Panc1 (cell line): Measurements from ENCODE around the gene UBE2G2. TPM values are rescaled to one million over a fixed set of nuclear protein-coding genes. Genes with fewer than 3 reads are reported as not detected.

Experiments
- ATAC-seq: fragments of 200-7000 bp; cut with Tn5 transposase; 2 replicates; pipeline ENCODE4 v1.9.1; 2020; ENCODE audit warnings: mild to moderate bottlenecking, moderate library complexity
- BruUV-seq: library from RNA; stranded (reverse); fragments of 400-500 nt; replicated peaks from 2 replicates; lab custom pipeline; 2021; lab: Mats Ljungman, UMichigan
- CTCF ChIA-PET: fragments of 300-600 bp; sonication (Branson Sonifier 250); formaldehyde crosslinking; loops from one replicate; lab custom pipeline; 2022; ENCODE audit warnings: antibody characterized with exemption; lab: Charles Lee
- POLR2A ChIA-PET: fragments of 300-600 bp; sonication (Branson Sonifier 250); formaldehyde crosslinking; loops from one replicate; lab custom pipeline; 2022; ENCODE audit warnings: antibody characterized with exemption; lab: Charles Lee
- DNase-seq: peaks from one replicate; pipeline ENCODE4 v3.0.0-alpha.2; 2010; ENCODE audit warnings: low read depth, low spot score
- H3K27ac ChIP-seq: 2 replicates; pipeline ENCODE4 v1.5.1; 2011; ENCODE audit warnings: mild to moderate bottlenecking, low read length, inconsistent platforms
- H3K27me3 ChIP-seq: fragments of 200-500 bp; sonication (Bioruptor generic); 2 replicates; pipeline ENCODE4 v1.6.0; 2014; ENCODE audit warnings: low read length, inconsistent platforms; ENCODE audit not compliant: control insufficient read depth, insufficient read depth
- H3K36me3 ChIP-seq: fragments of 200-500 bp; sonication (Bioruptor generic); 2 replicates; pipeline ENCODE4 v1.5.1; 2014; ENCODE audit warnings: inconsistent platforms, mild to moderate bottlenecking, low read length, moderate library complexity; ENCODE audit not compliant: control insufficient read depth, insufficient read depth
- H3K4me1 ChIP-seq: 2 replicates; pipeline ENCODE4 v1.5.1; 2011; ENCODE audit warnings: inconsistent platforms, mild to moderate bottlenecking, low read length, moderate library complexity; ENCODE audit not compliant: control insufficient read depth, insufficient read depth
- H3K4me3 ChIP-seq, 2 experiments: 2 replicates each; pipeline ENCODE4 v1.5.1; 2011 to 2012; ENCODE audit warnings: low read depth in 2 of 2, low read length in 2 of 2, mild to moderate bottlenecking in 2 of 2, inconsistent platforms in 1 of 2, moderate library complexity in 1 of 2
- H3K9me3 ChIP-seq: fragments of 200-500 bp; sonication (Bioruptor generic); 2 replicates; pipeline ENCODE4 v1.5.1; 2014; ENCODE audit warnings: low read depth, mild to moderate bottlenecking, inconsistent platforms, low read length, moderate library complexity; ENCODE audit not compliant: control insufficient read depth, insufficient read depth
- CTCF ChIP-seq: fragments of 450-650 bp; IDR thresholded peaks from 2 replicates; pipeline ENCODE4 v1.5.1; 2017; ENCODE audit warnings: mild to moderate bottlenecking
- POLR2AphosphoS5 ChIP-seq: IDR thresholded peaks from 2 replicates; pipeline ENCODE4 v1.6.1; 2012; ENCODE audit warnings: mild to moderate bottlenecking, low read depth, low read length, moderate library complexity
- SIN3A ChIP-seq: IDR thresholded peaks from 2 replicates; pipeline ENCODE4 v1.6.1; 2012; ENCODE audit warnings: low read depth, mild to moderate bottlenecking, low read length, moderate library complexity, borderline replicate concordance; ENCODE audit not compliant: insufficient read depth
- TCF7L2 ChIP-seq: IDR thresholded peaks from 2 replicates; pipeline ENCODE4 v1.6.1; 2011; ENCODE audit warnings: mild to moderate bottlenecking, low read depth, low read length, inconsistent platforms
- in situ Hi-C: cut with HindIII; loops from 2 replicates; pipeline ENCODE4 v1.10.0; 2016; ENCODE audit warnings: low sequenced_read_pairs, low pct_unique_long_range_greater_than_20kb
- intact Hi-C: fragments of 100-400 bp; cut with micrococcal nuclease; formaldehyde crosslinking; loops from one replicate; pipeline ENCODE4 v1.10.0; 2022; ENCODE audit not compliant: unreplicated experiment
- total RNA-seq: library from RNA; stranded (reverse); gene quantifications from one replicate; pipeline ENCODE4 v1.2.1, GENCODE V29; 2021; ENCODE audit not compliant: unreplicated experiment
- TF ChIP-seq, protein P1 (sequence below), 2 experiments: IDR thresholded peaks; 2 replicates each; pipeline ENCODE4 v1.6.1; 2011 to 2012; ENCODE audit warnings: low read depth in 2 of 2, control low read depth in 1 of 2, low read length in 1 of 2, mild to moderate bottlenecking in 1 of 2, moderate library complexity in 1 of 2; ENCODE audit not compliant: insufficient read depth in 1 of 2

Gene UBE2G2
- total RNA-seq, 1 experiment from 2014 or later: 77.4 TPM

DNA sequence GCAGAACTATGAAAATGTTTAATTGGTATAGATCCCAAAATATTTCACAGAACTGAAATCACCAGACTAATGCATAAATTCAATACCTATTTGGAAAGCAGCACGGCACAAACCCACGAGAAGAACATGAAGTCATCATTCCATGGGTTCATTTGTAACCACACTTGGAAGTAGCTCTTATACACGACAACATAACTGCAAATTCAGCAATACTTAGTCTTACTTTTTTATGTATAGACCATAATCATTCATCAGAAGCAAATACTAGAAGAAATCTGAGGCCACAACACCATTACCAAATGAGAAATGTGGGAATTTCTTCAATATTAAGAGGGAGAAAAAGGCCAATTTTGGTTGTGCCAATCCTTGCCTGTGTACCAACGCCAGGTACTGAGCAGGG lies 4.2 kb upstream of the UBE2G2 start:
- BruUV-seq: no TSS peak
- no peak for ATAC-seq
- Histone ChIP-seq H3K27ac (no peak overlapping the region), H3K4me1 (peaks cover 4% of the 10 kb centered on the region), H3K36me3 (peaks cover 3% of the 10 kb centered on the region; the same call in 1 of the 2 replicates), H3K4me3 (no peak overlapping the region), H3K27me3 (no peaks in the 10 kb centered on the region), H3K9me3 (no peaks in the 10 kb centered on the region)
- ChIA-PET CTCF (no interaction called here), POLR2A (interaction anchor here (0.5 kb wide), 1 partner anchor 21 kb away, joined by 5 read pairs; no protein-coding TSS in a partner anchor)
- TF ChIP-seq SIN3A (no peak), CTCF (no peak), POLR2AphosphoS5 (no peak), TCF7L2 (no peak)
- TF ChIP-seq, protein P1, sequence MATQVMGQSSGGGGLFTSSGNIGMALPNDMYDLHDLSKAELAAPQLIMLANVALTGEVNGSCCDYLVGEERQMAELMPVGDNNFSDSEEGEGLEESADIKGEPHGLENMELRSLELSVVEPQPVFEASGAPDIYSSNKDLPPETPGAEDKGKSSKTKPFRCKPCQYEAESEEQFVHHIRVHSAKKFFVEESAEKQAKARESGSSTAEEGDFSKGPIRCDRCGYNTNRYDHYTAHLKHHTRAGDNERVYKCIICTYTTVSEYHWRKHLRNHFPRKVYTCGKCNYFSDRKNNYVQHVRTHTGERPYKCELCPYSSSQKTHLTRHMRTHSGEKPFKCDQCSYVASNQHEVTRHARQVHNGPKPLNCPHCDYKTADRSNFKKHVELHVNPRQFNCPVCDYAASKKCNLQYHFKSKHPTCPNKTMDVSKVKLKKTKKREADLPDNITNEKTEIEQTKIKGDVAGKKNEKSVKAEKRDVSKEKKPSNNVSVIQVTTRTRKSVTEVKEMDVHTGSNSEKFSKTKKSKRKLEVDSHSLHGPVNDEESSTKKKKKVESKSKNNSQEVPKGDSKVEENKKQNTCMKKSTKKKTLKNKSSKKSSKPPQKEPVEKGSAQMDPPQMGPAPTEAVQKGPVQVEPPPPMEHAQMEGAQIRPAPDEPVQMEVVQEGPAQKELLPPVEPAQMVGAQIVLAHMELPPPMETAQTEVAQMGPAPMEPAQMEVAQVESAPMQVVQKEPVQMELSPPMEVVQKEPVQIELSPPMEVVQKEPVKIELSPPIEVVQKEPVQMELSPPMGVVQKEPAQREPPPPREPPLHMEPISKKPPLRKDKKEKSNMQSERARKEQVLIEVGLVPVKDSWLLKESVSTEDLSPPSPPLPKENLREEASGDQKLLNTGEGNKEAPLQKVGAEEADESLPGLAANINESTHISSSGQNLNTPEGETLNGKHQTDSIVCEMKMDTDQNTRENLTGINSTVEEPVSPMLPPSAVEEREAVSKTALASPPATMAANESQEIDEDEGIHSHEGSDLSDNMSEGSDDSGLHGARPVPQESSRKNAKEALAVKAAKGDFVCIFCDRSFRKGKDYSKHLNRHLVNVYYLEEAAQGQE (IDR thresholded peaks at IDR 0.05; ENCODE audit: insufficient read depth in 1 of 2, low read depth in 2 of 2, low read length in 1 of 2): no peak
- in situ Hi-C loops: no loop called here
- DNase-seq: no peak
- intact Hi-C loops: no loop called here

DNA sequence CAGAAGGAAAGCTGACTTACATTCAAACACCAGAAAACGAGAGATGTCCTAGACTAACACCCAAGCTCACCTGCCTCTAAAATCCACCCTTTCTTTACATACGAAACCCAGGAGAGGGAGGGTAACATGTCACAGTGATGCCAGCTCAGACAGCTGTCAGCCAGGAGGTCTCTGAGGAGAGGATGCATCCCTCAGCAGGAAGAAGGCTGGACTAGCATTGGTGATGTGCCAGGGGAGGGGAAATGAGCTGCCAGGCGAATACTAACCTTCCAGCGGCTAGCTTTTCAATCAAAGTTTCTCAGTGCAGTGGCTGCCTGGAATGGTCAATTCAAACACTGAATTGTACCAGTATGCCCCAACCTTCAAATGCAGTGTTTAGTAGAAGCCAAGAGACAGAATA lies 3.6 kb upstream of the UBE2G2 start:
- H3K27me3 ChIP-seq: no peaks in the 10 kb centered on the region
- no peaks in the 10 kb centered on the region for H3K9me3 ChIP-seq
- ATAC-seq: no peak
- ChIA-PET POLR2A (interaction anchor here (0.5 kb wide), 1 partner anchor 68 kb away, joined by 6 read pairs; the partner anchor contains the start of gene PTTG1IP), CTCF (no interaction called here)
- no peak overlapping the region for H3K27ac ChIP-seq
- in situ Hi-C loops: no loop called here
- DNase-seq: no peak
- H3K4me3 ChIP-seq: no peak overlapping the region
- peaks cover 8% of the 10 kb centered on the region for H3K4me1 ChIP-seq
- TF ChIP-seq POLR2AphosphoS5 (no peak), TCF7L2 (no peak), CTCF (no peak), SIN3A (no peak)
- TF ChIP-seq, protein P1 (IDR thresholded peaks at IDR 0.05; ENCODE audit: insufficient read depth in 1 of 2, low read depth in 2 of 2, low read length in 1 of 2): no peak
- H3K36me3 ChIP-seq: peaks cover 3% of the 10 kb centered on the region
- intact Hi-C loops: no loop called here
- no TSS peak for BruUV-seq
